Upper lobe of right lung (tissue), 1 donor: ENCODE data around the gene INS. TPM values are rescaled to one million over a fixed set of nuclear protein-coding genes. Genes with fewer than 3 reads are reported as not detected.

Experiments used
- ATAC-seq: fragments of 200-7000 bp; cut with Tn5 transposase; one replicate; pipeline ENCODE4 v1.9.1; 2020; ENCODE audit warnings: mild to moderate bottlenecking, moderate library complexity
- DNase-seq: peaks from one replicate; pipeline ENCODE4 v3.0.0-alpha.2; 2020
- H3K27ac ChIP-seq: fragments of 200-600 bp; one replicate; pipeline ENCODE4 v1.8.0; 2022
- H3K27me3 ChIP-seq: fragments of 200-600 bp; one replicate; pipeline ENCODE4 v1.8.0; 2022; ENCODE audit warnings: mild to moderate bottlenecking
- H3K36me3 ChIP-seq: fragments of 200-600 bp; one replicate; pipeline ENCODE4 v1.8.0; 2022
- H3K4me1 ChIP-seq: fragments of 200-600 bp; one replicate; pipeline ENCODE4 v1.8.0; 2022
- H3K4me3 ChIP-seq: fragments of 200-600 bp; one replicate; pipeline ENCODE4 v1.8.0; 2022; ENCODE audit warnings: mild to moderate bottlenecking
- H3K9me3 ChIP-seq: fragments of 200-600 bp; one replicate; pipeline ENCODE4 v1.8.0; 2022
- intact Hi-C: fragments of 100-400 bp; cut with DNase I; formaldehyde crosslinking; loops from one replicate; pipeline ENCODE4 v1.11.0; 2022
- total RNA-seq: library from RNA; stranded (reverse); fragmentation: NEBNext Ultra II Directional; extraction: Animal tissue kit (Norgen Biotek cat#: 25700); gene quantifications from one replicate; pipeline ENCODE4 v1.2.1, GENCODE V29; 2021
- TF ChIP-seq, protein P1 (sequence below): fragments of 200-600 bp; IDR thresholded peaks from one replicate; pipeline ENCODE4 v1.8.0; 2022; ENCODE audit warnings: antibody characterized with exemption
- donor health status: DM: no; HTN: yes; CAD: no; lungs with severe emphysema.

The INS gene
- total RNA-seq, 1 donor from 2014 or later = not detected

DNA sequence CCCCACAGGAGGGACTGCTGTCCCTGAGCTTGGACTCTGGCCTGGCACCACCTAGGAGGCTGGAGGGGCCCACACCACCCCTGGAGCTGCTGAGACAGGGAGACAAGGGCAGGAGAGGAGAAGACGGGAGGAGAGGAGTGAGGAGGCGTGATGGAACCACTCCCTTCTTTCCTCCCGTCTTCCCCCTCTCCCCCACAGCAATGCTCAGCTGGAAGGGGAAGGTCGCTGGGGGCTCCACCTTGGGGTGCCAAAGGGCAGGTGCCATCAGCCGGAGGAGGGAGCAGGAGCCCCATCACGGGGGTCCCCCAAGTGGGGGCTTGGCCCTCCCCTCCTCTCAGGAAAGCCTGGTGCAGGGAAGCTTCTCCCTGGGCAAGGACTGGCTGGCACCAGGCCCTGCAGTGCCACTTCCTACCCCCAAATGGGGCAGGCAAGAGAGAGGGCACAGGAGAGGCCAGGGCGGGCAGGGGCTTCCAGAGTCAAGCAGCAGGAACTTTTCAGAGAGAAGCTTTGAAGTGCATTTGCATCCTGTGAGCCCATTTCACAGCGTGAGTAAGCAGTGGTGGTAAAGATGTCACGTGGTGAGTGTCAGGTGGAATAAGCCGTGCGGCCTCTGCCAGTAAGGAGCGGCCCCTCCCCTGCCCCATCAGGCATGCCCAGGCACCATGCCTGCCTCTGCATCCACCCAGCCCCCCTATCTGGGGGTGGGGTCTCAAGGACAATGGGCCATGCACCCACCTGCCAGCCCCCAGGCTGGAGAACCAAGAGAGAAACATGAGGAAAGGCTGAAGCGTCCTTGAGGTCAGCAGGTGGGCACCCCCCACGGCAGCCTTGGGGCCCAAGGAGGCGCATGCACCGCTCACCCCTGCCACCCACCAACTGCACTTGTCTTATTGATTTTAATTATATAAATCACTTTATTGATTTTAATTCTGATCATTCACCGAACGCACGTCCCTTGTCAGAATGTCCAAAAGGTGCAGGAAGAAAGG lies 26.7 kb downstream of the INS start:
- no peaks in the 10 kb centered on the region for H3K9me3 ChIP-seq
- no peaks in the 10 kb centered on the region for H3K36me3 ChIP-seq
- no peak for ATAC-seq
- no peak for DNase-seq
- H3K4me3 ChIP-seq = no peak overlapping the region
- TF ChIP-seq, protein P1, sequence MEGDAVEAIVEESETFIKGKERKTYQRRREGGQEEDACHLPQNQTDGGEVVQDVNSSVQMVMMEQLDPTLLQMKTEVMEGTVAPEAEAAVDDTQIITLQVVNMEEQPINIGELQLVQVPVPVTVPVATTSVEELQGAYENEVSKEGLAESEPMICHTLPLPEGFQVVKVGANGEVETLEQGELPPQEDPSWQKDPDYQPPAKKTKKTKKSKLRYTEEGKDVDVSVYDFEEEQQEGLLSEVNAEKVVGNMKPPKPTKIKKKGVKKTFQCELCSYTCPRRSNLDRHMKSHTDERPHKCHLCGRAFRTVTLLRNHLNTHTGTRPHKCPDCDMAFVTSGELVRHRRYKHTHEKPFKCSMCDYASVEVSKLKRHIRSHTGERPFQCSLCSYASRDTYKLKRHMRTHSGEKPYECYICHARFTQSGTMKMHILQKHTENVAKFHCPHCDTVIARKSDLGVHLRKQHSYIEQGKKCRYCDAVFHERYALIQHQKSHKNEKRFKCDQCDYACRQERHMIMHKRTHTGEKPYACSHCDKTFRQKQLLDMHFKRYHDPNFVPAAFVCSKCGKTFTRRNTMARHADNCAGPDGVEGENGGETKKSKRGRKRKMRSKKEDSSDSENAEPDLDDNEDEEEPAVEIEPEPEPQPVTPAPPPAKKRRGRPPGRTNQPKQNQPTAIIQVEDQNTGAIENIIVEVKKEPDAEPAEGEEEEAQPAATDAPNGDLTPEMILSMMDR = no peak
- peaks cover 7% of the 10 kb centered on the region for H3K4me1 ChIP-seq
- H3K27ac ChIP-seq = no peak overlapping the region
- intact Hi-C loops = no loop called here
- peaks cover 44% of the 10 kb centered on the region for H3K27me3 ChIP-seq

DNA sequence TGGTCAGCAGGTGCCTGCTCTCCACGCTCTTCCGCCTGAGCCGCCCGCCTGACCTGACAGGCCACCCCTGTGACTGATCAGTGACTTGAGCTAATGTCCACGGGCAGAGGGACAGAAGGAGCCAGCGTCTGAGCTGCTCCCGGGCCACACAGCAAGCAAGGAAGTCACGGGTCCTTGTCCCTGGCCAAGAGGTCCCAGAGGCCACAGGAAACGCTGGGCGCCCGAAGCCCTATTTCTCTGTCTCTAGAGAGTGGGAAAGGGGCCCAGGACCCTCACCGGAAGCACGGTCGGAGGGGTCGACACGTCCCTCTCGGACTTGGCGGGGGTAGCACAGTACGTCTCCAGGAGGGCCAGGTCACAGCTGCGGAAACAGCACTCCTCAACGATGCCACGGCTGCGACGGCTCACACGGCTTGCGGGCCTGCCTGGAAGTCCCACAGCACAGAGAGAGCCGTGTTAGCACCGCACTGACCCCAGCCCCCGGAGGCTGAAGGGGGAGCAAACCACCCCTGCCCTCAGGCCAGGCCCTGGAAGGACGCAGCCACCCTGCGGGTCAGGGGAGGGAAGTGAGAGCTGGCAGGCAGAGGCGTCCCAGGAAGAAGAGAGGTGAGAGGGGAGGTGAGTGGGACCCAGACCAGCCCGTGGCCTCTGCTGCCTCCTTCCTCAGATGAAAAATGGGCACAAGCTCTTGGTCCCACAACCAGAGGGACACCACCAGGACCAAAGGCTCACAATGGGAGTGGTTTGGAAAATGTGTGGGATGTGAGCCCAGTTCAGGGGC lies 27.6 kb downstream of the INS start:
- Histone ChIP-seq H3K36me3 (no peaks in the 10 kb centered on the region), H3K9me3 (no peaks in the 10 kb centered on the region), H3K4me3 (no peak overlapping the region), H3K27ac (no peak overlapping the region), H3K4me1 (peaks cover 7% of the 10 kb centered on the region), H3K27me3 (peaks cover 44% of the 10 kb centered on the region)
- no peak for DNase-seq
- TF ChIP-seq, protein P1 = no peak
- intact Hi-C loops = no loop called here
- no peak for ATAC-seq

DNA sequence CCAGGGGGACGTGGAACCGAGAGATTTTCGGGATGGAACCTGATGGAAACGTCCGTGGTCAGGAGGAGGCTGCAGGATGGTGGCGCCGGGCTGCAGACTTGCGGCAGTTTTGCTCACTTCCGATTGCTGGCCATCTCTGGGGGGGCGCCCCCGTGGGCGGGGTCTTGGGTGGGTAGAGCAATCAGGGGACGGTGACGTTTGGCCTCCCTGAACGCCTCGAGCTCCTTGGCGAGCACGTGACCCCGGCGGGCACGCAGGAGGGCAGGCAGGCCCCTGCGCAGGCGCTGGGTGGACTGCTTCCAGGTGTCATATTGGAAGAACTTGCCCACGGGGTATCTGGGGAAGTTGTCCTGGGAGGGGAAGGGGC lies 28.2 kb downstream of the INS start:
- H3K27me3 ChIP-seq = peaks cover 44% of the 10 kb centered on the region

DNA sequence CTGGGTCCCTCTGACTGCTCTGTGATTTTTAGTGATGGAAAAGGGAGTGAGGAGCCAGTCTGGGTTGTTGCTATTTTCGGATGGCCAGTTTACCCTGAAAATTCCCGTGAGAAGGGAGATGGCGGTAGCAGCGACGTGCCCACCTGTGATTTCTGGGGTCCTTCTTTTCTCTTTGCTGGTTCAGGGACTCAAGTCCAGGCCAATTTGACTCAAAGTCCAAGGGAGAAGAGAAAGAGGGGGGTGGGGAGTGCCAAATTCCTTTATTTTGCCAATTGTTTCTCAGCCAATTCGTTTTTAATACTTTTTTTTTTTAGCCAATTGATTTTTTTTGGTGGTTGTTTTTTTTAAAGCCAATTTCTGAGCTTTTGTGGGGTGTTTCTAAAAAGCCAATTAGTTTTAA lies 28.8 kb downstream of the INS start:
- no peak for DNase-seq
- H3K36me3 ChIP-seq = no peaks in the 10 kb centered on the region
- peaks cover under 1% of the 10 kb centered on the region for H3K4me1 ChIP-seq
- intact Hi-C loops = no loop called here
- TF ChIP-seq, protein P1 = no peak
- no peak for ATAC-seq
- H3K27ac ChIP-seq = no peak overlapping the region
- H3K9me3 ChIP-seq = no peaks in the 10 kb centered on the region
- H3K27me3 ChIP-seq = peaks cover 38% of the 10 kb centered on the region
- H3K4me3 ChIP-seq = no peak overlapping the region

More for the DNA sequence above, 28.2 kb downstream of the INS start:
- intact Hi-C loops = no loop called here
- H3K4me3 ChIP-seq = no peak overlapping the region
- TF ChIP-seq, protein P1 = no peak
- H3K27ac ChIP-seq = no peak overlapping the region
- peaks cover 6% of the 10 kb centered on the region for H3K4me1 ChIP-seq
- H3K36me3 ChIP-seq = no peaks in the 10 kb centered on the region
- no peaks in the 10 kb centered on the region for H3K9me3 ChIP-seq
- no peak for ATAC-seq
- DNase-seq = no peak

DNA sequence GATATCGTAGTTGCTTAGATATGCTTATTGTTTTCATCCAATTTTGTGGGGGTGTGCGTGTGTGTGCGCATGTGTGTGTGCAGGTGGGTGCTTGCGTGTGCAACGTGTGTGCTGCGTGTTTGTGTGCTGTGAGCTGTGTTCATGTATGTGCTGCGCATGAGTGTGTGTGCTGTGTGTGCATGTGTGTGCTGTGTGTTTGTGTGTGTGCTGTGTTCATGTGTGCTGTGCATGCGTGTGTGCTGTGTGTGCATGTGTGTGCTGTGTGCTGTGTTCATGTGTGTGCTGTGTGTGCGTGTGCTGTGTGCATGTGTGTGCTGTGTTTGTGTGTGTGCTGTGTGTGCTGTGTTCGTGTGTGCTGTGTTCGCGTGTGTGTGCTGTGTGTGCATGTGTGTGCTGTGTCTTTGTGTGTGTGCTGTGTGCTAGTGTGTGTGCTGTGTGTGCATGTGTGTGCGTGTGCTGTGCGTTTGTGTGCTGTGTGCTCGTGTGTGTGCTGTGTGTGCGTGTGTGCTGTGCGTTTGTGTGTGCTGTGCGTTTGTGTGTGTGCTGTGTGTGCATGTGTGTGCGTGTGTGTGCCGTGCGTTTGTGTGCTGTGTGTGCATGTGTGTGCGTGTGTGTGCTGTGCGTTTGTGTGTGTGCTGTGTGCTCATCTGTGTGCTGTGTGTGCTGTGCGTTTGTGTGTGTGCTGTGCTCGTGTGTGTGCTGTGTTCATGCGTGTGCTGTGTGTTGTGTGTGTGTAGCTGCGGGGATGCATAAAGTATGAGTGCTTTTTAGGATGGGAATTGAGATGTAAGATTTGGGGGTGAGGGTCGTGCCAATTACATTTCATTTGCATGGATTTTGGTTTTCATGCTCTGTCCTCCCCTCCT lies 29.4 kb downstream of the INS start:
- Histone ChIP-seq H3K9me3 (no peaks in the 10 kb centered on the region), H3K4me1 (no peaks in the 10 kb centered on the region), H3K27ac (no peak overlapping the region), H3K36me3 (no peaks in the 10 kb centered on the region), H3K4me3 (no peak overlapping the region), H3K27me3 (peaks cover 33% of the 10 kb centered on the region)
- DNase-seq = no peak
- TF ChIP-seq, protein P1 = no peak
- no peak for ATAC-seq
- intact Hi-C loops = no loop called here
